NOMO-1 (cell line): ENCODE data around the gene DHRS12.
A peak's percentile ranks its signal among the peaks of the same experiment; 100 is the strongest.
"Not testable (repeated sequence)": the region's sequence is repeated elsewhere in the genome, so short reads cannot be mapped to it uniquely, and the experiment has no call there.

Experiments
- DNase-seq, 2 experiments: peaks; one replicate each; lab custom pipeline; 2025; ENCODE audit not compliant: unreplicated experiment in 2 of 2; lab: John Stamatoyannopoulos, UW

Gene DHRS12

GRCh38 chr13:51828730-51829567 is 25.0 kb upstream of the DHRS12 start:
- peak; percentile 40 to 79 for DNase-seq

GRCh38 chr13:51827254-51827653 is 23.3 kb upstream of the DHRS12 start:
- peak; percentile 70 for DNase-seq

- no peak for DNase-seq
These were observed 22.6 kb upstream of the DHRS12 start for GRCh38 chr13:51826606-51827005.

GRCh38 chr13:51825681-51826254 is 21.8 kb upstream of the DHRS12 start:
- peak; percentile 24 to 29 for DNase-seq

- peak; percentile 86 to 94 for DNase-seq
These were observed 21.2 kb upstream of the DHRS12 start for GRCh38 chr13:51825165-51825592.

- not testable (repeated sequence) for DNase-seq
These were observed 20.7 kb upstream of the DHRS12 start for GRCh38 chr13:51824712-51825111.

- no peak for DNase-seq
These were observed 19.9 kb upstream of the DHRS12 start for GRCh38 chr13:51823863-51824262.

GRCh38 chr13:51823359-51823758 is 19.4 kb upstream of the DHRS12 start:
- DNase-seq, result no peak

- no peak for DNase-seq
These were observed 18.3 kb upstream of the DHRS12 start for GRCh38 chr13:51822106-51822815.

GRCh38 chr13:51821606-51822005 is 17.6 kb upstream of the DHRS12 start:
- peak; percentile 50 to 64 for DNase-seq

GRCh38 chr13:51820016-51820597 is 16.1 kb upstream of the DHRS12 start:
- no peak for DNase-seq

- DNase-seq, result no peak
These were observed 15.6 kb upstream of the DHRS12 start for GRCh38 chr13:51819544-51819943.

- DNase-seq, result no peak
These were observed 15.0 kb upstream of the DHRS12 start for GRCh38 chr13:51818781-51819511.

GRCh38 chr13:51818276-51818675 is 14.3 kb upstream of the DHRS12 start:
- no peak for DNase-seq

GRCh38 chr13:51817717-51818116 is 13.8 kb upstream of the DHRS12 start:
- DNase-seq, result no peak

GRCh38 chr13:51816604-51817249 is 12.8 kb upstream of the DHRS12 start:
- no peak for DNase-seq

- no peak for DNase-seq
These were observed 11.9 kb upstream of the DHRS12 start for GRCh38 chr13:51815848-51816247.

- peak; percentile 64 to 75 for DNase-seq
These were observed 11.1 kb upstream of the DHRS12 start for GRCh38 chr13:51814825-51815650.

- DNase-seq, result no peak
These were observed 10.1 kb upstream of the DHRS12 start for GRCh38 chr13:51814071-51814470.
